K562 (cell line): ENCODE results near the gene MBD2. TPM values are rescaled to one million over a fixed set of nuclear protein-coding genes. Genes with fewer than 3 reads are reported as not detected.

Experiments
- ATAC-seq: fragments of 200-7000 bp; cut with Tn5 transposase; 3 replicates; pipeline ENCODE4 v1.9.1; 2020; ENCODE audit warnings: moderate library complexity
- BruUV-seq: library from RNA; stranded (reverse); fragments of 400-500 nt; replicated peaks from 2 replicates; lab custom pipeline; 2021; lab: Mats Ljungman, UMichigan
- CTCF ChIA-PET: fragments of 300-600 bp; formaldehyde crosslinking; extraction: SDS; loops from one replicate; lab custom pipeline; 2021; ENCODE audit warnings: low intra/inter-chr PET ratio; lab: Yijun Ruan, JAX
- POLR2A ChIA-PET: fragments of 300-600, 350-650 bp; sonication (Branson Sonifier 250); formaldehyde crosslinking; extraction: SDS; loops from one replicate; lab custom pipeline; 2021; ENCODE audit warnings: antibody characterized with exemption, inconsistent platforms; lab: Yijun Ruan, JAX
- DNase-seq, 4 experiments: peaks; one replicate each; pipeline versions ENCODE4 v3.0.0 to v3.0.0-alpha.2; 2011 to 2018; ENCODE audit warnings: low spot score in 3 of 4, mixed read lengths in 3 of 4; ENCODE audit errors: extremely low read depth in 1 of 4
- FAIRE-seq: peaks from 2 replicates; lab custom pipeline; 2011; peaks lifted over from hg19 to GRCh38; lab: Jason Lieb, UNC
- H2AFZ ChIP-seq: 2 replicates; pipeline ENCODE4 v1.6.0; 2011; ENCODE audit warnings: low read depth, low read length, control low read depth, inconsistent platforms
- H3K27ac ChIP-seq: fragments of 200-600 bp; 3 replicates; pipeline ENCODE4 v1.8.0; 2011; ENCODE audit warnings: low read depth, mild to moderate bottlenecking, control low read depth, inconsistent platforms, low read length, moderate library complexity, mixed read lengths; ENCODE audit errors: extremely low read depth
- H3K27me3 ChIP-seq, 2 experiments: fragments of 300-600 bp in 1 of 2; 2 replicates in 1 of 2; 3 replicates in 1 of 2; pipeline versions ENCODE4 v1.6.0 to v1.8.0; 2011; ENCODE audit warnings: inconsistent platforms in 2 of 2, low read length in 2 of 2, mild to moderate bottlenecking in 1 of 2, mixed read lengths in 1 of 2, moderate library complexity in 1 of 2; ENCODE audit not compliant: control insufficient read depth in 2 of 2, insufficient read depth in 2 of 2
- H3K36me3 ChIP-seq: fragments of 300-600 bp; 3 replicates; pipeline ENCODE4 v1.8.0; 2011; ENCODE audit warnings: mild to moderate bottlenecking, low read length, inconsistent platforms; ENCODE audit not compliant: control insufficient read depth, insufficient read depth
- H3K4me1 ChIP-seq, 2 experiments: fragments of 200-600 bp in 1 of 2; replicated peaks in 1 of 2; 2 replicates in 1 of 2; 3 replicates in 1 of 2; pipeline versions ENCODE4 v1.5.1 to v1.8.0; 2011; ENCODE audit warnings: inconsistent platforms in 2 of 2, low read length in 2 of 2, mild to moderate bottlenecking in 1 of 2, mixed read lengths in 1 of 2, moderate library complexity in 1 of 2; ENCODE audit not compliant: control insufficient read depth in 2 of 2, insufficient read depth in 2 of 2
- H3K4me2 ChIP-seq: 2 replicates; pipeline ENCODE4 v1.6.1; 2011; ENCODE audit warnings: low read length, control low read depth, inconsistent platforms, mixed read lengths; ENCODE audit not compliant: insufficient read depth
- H3K4me3 ChIP-seq: fragments of 200-600 bp; sonication (generic), shearing (Covaris generic); 2 replicates; pipeline ENCODE4 v1.5.1; 2016; ENCODE audit warnings: control low read depth, inconsistent platforms
- H3K79me2 ChIP-seq: fragments of 200-600 bp; 3 replicates; pipeline ENCODE4 v1.8.0; 2011; ENCODE audit warnings: low read length, inconsistent platforms; ENCODE audit not compliant: control insufficient read depth, insufficient read depth
- H3K9ac ChIP-seq, 2 experiments: 2 replicates each; pipeline versions ENCODE4 v1.6.0 to v1.6.1; 2011; ENCODE audit warnings: low read depth in 2 of 2, low read length in 2 of 2, control low read depth in 1 of 2, inconsistent platforms in 1 of 2, mild to moderate bottlenecking in 1 of 2, mixed read lengths in 1 of 2; ENCODE audit not compliant: insufficient read depth in 1 of 2
- H3K9me1 ChIP-seq: one replicate; pipeline ENCODE4 v1.6.0; 2011; ENCODE audit warnings: inconsistent platforms, mild to moderate bottlenecking, low read length, moderate library complexity; ENCODE audit not compliant: control insufficient read depth, insufficient read depth
- H3K9me3 ChIP-seq: replicated peaks from 2 replicates; pipeline ENCODE4 v1.5.1; 2011; ENCODE audit warnings: low read depth, low read length, inconsistent platforms; ENCODE audit not compliant: control insufficient read depth, insufficient read depth
- H4K20me1 ChIP-seq: replicated peaks from 2 replicates; pipeline ENCODE4 v1.6.1; 2011; ENCODE audit warnings: low read length, inconsistent platforms, mixed read lengths; ENCODE audit not compliant: control insufficient read depth, insufficient read depth
- CREM ChIP-seq: IDR thresholded peaks from 2 replicates; pipeline ENCODE4 v1.6.1; 2014; ENCODE audit warnings: antibody characterized with exemption, low read depth
- GATA2 ChIP-seq: sonication (generic); formaldehyde crosslinking; IDR thresholded peaks from 2 replicates; pipeline ENCODE4 v1.4.0; 2020; ENCODE audit warnings: mild to moderate bottlenecking, missing genetic modification reagents
- KDM1A ChIP-seq, 2 experiments: fragments of 450-650 bp; IDR thresholded peaks; 2 replicates each; pipeline ENCODE4 v1.6.1; 2016; ENCODE audit warnings: mild to moderate bottlenecking in 2 of 2
- POLR2A ChIP-seq: fragments of 450-650 bp; conservative IDR thresholded peaks from 2 replicates; pipeline ENCODE4 v1.6.1; 2016
- PRPF4 ChIP-seq: fragments of 200-400 bp; formaldehyde crosslinking; IDR thresholded peaks from one replicate; pipeline ENCODE4 v1.6.1; 2017; ENCODE audit warnings: low read length, low read depth, mild to moderate bottlenecking; ENCODE audit not compliant: insufficient read depth, poor library complexity, severe bottlenecking
- SMARCB1 ChIP-seq: IDR thresholded peaks from 2 replicates; pipeline ENCODE4 v1.6.1; 2011; ENCODE audit warnings: improper control_type of control experiment, low read depth; ENCODE audit not compliant: insufficient read length
- ZNF134 ChIP-seq: fragments of 250-450 bp; sonication (Bioruptor Pico); conservative IDR thresholded peaks from 2 replicates; pipeline ENCODE4 v1.4.0; 2020
- ZNF398 ChIP-seq: fragments of 250-450 bp; sonication (Bioruptor Pico); IDR thresholded peaks from 2 replicates; pipeline ENCODE4 v1.8.0; 2021; ENCODE audit warnings: moderate library complexity, mild to moderate bottlenecking, inconsistent platforms
- WGBS: fragments of 100-300 bp; shearing (Covaris generic); methylation state at CpG from one replicate; pipeline ENCODE4 v1.1.6; 2016; ENCODE audit warnings: low coverage, mixed read lengths; ENCODE audit not compliant: insufficient coverage; ENCODE audit errors: missing lambda C conversion rate; 5-methylcytosine and 5-hydroxymethylcytosine counted together
- in situ Hi-C: fragments of 300-500 bp; cut with MboI; formaldehyde crosslinking; loops from 4 replicates; pipeline ENCODE4 v1.15.0; 2018; ENCODE audit warnings: inconsistent platforms, mixed read lengths
- intact Hi-C: fragments of 100-400 bp; cut with micrococcal nuclease; formaldehyde crosslinking; loops from 2 replicates; pipeline ENCODE4 v1.14.2; 2022
- polyA plus RNA-seq, 8 experiments: library from polyadenylated mRNA; depleted of rRNA in 4 of 8; stranded (reverse) in 5 of 8; unstranded in 3 of 8; fragments of >200 nt; fragmentation: Nextera tagmentation in 2 of 8; fragmentation: Illumina TruSeq in 1 of 8; extraction: Ambion mirVana in 2 of 8; extraction: Trizol in 1 of 8; gene quantifications; 2 replicates each; pipeline versions ENCODE4 v1.2.1 to v1.2.3, GENCODE V29; 2011 to 2014; ENCODE audit warnings: inconsistent platforms in 1 of 8, missing spikeins in 1 of 8
- total RNA-seq, 7 experiments: library from RNA; depleted of rRNA in 6 of 7; stranded (reverse); fragments of >200 nt in 6 of 7; fragmentation: Illumina TruSeq in 2 of 7; extraction: Trizol in 2 of 7; gene quantifications; 2 replicates each; pipeline versions ENCODE4 v1.2.1 to v1.2.3, GENCODE V29; 2011 to 2021; ENCODE audit warnings: low replicate concordance in 1 of 7
- TF ChIP-seq, protein P1 (sequence below): fragments of 150-350 bp; conservative IDR thresholded peaks from 2 replicates; pipeline ENCODE4 v1.6.1; 2014; ENCODE audit warnings: low read length
- TF ChIP-seq, protein P2 (sequence below), 2 experiments: fragments of 450-650 bp in 1 of 2; sonication (generic) in 1 of 2; formaldehyde crosslinking; conservative IDR thresholded peaks; 2 replicates each; pipeline versions ENCODE4 v1.4.0 to v1.8.1; 2020 to 2022; ENCODE audit warnings: mild to moderate bottlenecking in 1 of 2, missing genetic modification reagents in 1 of 2

The MBD2 gene
- total and polyA plus RNA-seq, 9 of the 15 experiments (the other 6 are each of a cell fraction or from before 2014, with no cell fraction given), result 4.4 to 40.2 (median 13.9) TPM

- ATAC-seq (no peak), FAIRE-seq (no peak), DNase-seq (no peak)
- in situ Hi-C loops, result no loop called here
- Histone ChIP-seq H3K4me1 (no peaks in the 10 kb centered on the region), H4K20me1 (no peaks in the 10 kb centered on the region), H3K9me3 (no peaks in the 10 kb centered on the region), H3K79me2 (no peaks in the 10 kb centered on the region), H3K4me3 (no peak overlapping the region), H3K27me3 (no peaks in the 10 kb centered on the region), H3K36me3 (peaks cover 36% of the 10 kb centered on the region; the same call in 2 of the 3 replicates), H3K4me2 (no peak overlapping the region), H3K27ac (no peak overlapping the region), H3K9ac (no peak overlapping the region), H2AFZ (no peak overlapping the region), H3K9me1 (no peaks in the 10 kb centered on the region)
- BruUV-seq, result no TSS peak
- intact Hi-C loops, result no loop called here
- WGBS, result 90% methylated on average over 1 of the region's 1 CpG
- ChIA-PET POLR2A (no interaction called here), CTCF (no interaction called here)
- TF ChIP-seq ZNF398 (CRISPR knock-in tag), result no peak
- no peak for TF ChIP-seq PRPF4
- TF ChIP-seq ZNF134 (CRISPR knock-in tag), result no peak
- TF ChIP-seq GATA2, result no peak
These were observed 59.0 kb downstream of the MBD2 start for GRCh38 chr18:54165450-54165849.

DNA sequence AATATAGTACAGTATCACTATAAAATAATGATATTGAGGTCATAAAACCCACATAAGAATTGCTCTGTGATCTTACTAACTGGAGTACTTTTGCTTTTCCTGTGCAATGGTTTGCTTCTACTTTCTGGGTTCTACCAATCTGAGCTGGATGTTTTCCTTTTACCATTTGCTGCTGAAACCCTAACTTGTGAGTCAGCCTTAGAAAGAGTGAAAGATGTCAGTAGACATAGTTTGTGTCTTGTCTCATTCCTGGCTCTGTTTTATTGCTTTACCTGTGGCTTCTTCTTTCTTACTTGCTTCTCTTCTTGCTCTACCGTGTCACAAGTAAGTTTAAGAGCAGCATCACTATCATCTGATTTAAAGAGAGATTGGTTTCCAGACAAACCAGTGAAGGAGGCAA, 61.0 kb downstream of the MBD2 start:
- no peak for FAIRE-seq
- TF ChIP-seq, protein P1, sequence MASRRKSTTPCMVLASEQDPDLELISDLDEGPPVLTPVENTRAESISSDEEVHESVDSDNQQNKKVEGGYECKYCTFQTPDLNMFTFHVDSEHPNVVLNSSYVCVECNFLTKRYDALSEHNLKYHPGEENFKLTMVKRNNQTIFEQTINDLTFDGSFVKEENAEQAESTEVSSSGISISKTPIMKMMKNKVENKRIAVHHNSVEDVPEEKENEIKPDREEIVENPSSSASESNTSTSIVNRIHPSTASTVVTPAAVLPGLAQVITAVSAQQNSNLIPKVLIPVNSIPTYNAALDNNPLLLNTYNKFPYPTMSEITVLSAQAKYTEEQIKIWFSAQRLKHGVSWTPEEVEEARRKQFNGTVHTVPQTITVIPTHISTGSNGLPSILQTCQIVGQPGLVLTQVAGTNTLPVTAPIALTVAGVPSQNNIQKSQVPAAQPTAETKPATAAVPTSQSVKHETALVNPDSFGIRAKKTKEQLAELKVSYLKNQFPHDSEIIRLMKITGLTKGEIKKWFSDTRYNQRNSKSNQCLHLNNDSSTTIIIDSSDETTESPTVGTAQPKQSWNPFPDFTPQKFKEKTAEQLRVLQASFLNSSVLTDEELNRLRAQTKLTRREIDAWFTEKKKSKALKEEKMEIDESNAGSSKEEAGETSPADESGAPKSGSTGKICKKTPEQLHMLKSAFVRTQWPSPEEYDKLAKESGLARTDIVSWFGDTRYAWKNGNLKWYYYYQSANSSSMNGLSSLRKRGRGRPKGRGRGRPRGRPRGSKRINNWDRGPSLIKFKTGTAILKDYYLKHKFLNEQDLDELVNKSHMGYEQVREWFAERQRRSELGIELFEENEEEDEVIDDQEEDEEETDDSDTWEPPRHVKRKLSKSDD, result no peak
- TF ChIP-seq KDM1A (IDR thresholded peaks at IDR 0.05) (no peak), POLR2A (no peak), SMARCB1 (no peak), CREM (no peak)
- TF ChIP-seq, protein P2, sequence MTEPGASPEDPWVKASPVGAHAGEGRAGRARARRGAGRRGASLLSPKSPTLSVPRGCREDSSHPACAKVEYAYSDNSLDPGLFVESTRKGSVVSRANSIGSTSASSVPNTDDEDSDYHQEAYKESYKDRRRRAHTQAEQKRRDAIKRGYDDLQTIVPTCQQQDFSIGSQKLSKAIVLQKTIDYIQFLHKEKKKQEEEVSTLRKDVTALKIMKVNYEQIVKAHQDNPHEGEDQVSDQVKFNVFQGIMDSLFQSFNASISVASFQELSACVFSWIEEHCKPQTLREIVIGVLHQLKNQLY (CRISPR knock-in tag; conservative IDR thresholded peaks at IDR 0.05), result no peak

More for the DNA sequence above, 61.0 kb downstream of the MBD2 start:
- no peaks in the 10 kb centered on the region for H3K27me3 ChIP-seq
- intact Hi-C loops, result no loop called here
- H4K20me1 ChIP-seq, result no peaks in the 10 kb centered on the region
- H3K9ac ChIP-seq, result no peak overlapping the region
- in situ Hi-C loops, result no loop called here
- ChIA-PET POLR2A (no interaction called here), CTCF (no interaction called here)
- DNase-seq (no peak), ATAC-seq (no peak)
- no peaks in the 10 kb centered on the region for H3K79me2 ChIP-seq
- H3K36me3 ChIP-seq, result peaks cover 50% of the 10 kb centered on the region
- no peak overlapping the region for H3K4me2 ChIP-seq
- H3K4me3 ChIP-seq, result no peak overlapping the region
- H2AFZ ChIP-seq, result no peak overlapping the region
- WGBS, result 57% methylated on average over 1 of the region's 1 CpG
- H3K9me3 ChIP-seq, result no peaks in the 10 kb centered on the region
- no TSS peak for BruUV-seq
- H3K4me1 ChIP-seq, result no peaks in the 10 kb centered on the region
- H3K27ac ChIP-seq, result no peak overlapping the region
- H3K9me1 ChIP-seq, result no peaks in the 10 kb centered on the region
